K562 treated with DMSO at 1 percent for 24 hours (cell line): ENCODE measurements around the gene S100A5. TPM values are rescaled to one million over a fixed set of nuclear protein-coding genes. Genes with fewer than 3 reads are reported as not detected.

Experiments used
- total RNA-seq: library from RNA; unstranded; fragments of 300-600 nt; gene quantifications from 2 replicates; pipeline ENCODE4 v1.2.3, GENCODE V29; 2022; ENCODE audit warnings: low read depth; ENCODE audit not compliant: insufficient read depth

Gene S100A5, protein sequence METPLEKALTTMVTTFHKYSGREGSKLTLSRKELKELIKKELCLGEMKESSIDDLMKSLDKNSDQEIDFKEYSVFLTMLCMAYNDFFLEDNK
- total RNA-seq = not detected in 2 replicates

GRCh38 chr1:153540394-153541361, at the start of gene S100A5:
Gene S100A5 (minus strand): TSS chr1:153540934. CDS start chr1:153540191, 743 bp downstream.

GRCh38 chr1:153565529-153566374, 25.0 kb upstream of the S100A5 start, which contains the start of gene S100A2:
Gene S100A2 (minus strand): TSS chr1:153565844. CDS start chr1:153563877, 1,967 bp downstream.

GRCh38 chr1:153548722-153549688, 8.3 kb upstream of the S100A5 start, which contains the start of gene S100A3:
Gene S100A3 (minus strand): TSS chr1:153549258. CDS start chr1:153548485, 773 bp downstream.

DNA sequence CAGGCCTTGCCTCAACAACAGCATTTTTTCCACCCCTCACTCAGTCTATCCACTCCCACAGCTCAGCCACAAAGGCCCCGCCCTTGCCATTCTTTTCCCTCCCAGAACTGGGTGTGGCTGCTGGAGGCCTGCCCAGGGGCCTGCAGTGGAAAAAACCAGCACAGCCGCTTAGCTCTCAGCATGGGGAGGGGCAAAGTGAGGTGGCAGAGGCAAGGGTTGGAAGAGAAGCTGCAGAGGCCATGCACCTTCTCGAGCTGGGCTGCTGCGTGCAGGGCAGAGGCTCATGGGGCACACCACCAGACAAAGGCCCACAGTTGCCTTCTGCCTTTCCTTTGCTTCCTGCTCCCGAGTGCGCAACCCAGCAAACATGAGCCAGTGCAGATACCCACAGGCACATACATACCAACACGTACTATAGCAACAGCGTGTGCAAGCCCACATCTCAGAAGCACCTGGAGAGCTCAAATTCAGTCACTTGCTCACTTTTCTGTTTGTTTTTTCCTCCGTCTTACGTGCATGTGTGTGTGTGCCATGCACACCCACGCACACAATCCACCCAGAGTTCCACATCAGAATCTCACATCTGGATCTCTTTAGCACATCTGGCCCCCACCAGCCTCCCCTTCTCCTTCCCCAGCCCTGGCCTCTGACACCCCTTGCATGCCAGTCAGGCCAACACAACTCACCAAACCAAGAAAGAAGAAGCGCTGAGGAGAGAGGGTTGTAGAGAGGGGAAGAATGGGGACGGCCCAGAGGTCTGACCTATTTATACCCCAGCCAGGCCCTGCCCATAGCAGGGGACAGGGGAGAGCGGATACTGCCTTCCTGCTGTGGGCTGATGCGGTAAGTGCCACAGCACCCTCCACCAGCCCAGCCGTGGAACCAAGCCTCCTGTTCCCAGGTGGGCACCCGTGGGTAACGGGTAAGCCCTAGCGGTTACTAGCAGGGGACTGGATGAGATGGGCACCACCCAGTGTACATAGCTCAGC, 4.6 kb upstream of the S100A5 start, which contains the start of gene S100A4:
Gene S100A4 (minus strand): TSS at position 740 of the 989 bp plus-strand sequence. CDS start 1,012 bp downstream, outside the sequence.

GRCh38 chr1:153535242-153536011, 5.3 kb downstream of the S100A5 start, which contains the start of gene S100A6:
Gene S100A6 (minus strand): TSS chr1:153535991. CDS start chr1:153535339, 652 bp downstream.

Other genes starting within 250 kb of the S100A5 start
- gene PGLYRP3, start 228.0 kb downstream of the S100A5 start, total RNA-seq = 0.53 and 1.1 TPM in 2 replicates
- gene PGLYRP4, start 192.1 kb downstream of the S100A5 start, total RNA-seq = 10.7 and 11.8 TPM in 2 replicates
- not detected in 2 replicates for gene S100A9, start 183.1 kb downstream of the S100A5 start, total RNA-seq
- not detected in 2 replicates for gene S100A12, start 165.3 kb downstream of the S100A5 start, total RNA-seq
- gene S100A8, start 149.9 kb downstream of the S100A5 start, total RNA-seq = not detected in 2 replicates
- 0.09 TPM in 1 of 2 replicates, not detected in the other for gene S100A7A, start 124.4 kb downstream of the S100A5 start, total RNA-seq
- gene S100A7, start 80.3 kb downstream of the S100A5 start, total RNA-seq = not detected in 2 replicates
- 14.1 and 19.7 TPM in 2 replicates for gene S100A6, start 4.9 kb downstream of the S100A5 start, total RNA-seq
- 5.4 and 6.5 TPM in 2 replicates for gene S100A4, start 4.9 kb upstream of the S100A5 start, total RNA-seq
- 0.44 TPM in 1 of 2 replicates, not detected in the other for gene S100A3, start 8.3 kb upstream of the S100A5 start, total RNA-seq
- gene S100A2, start 24.9 kb upstream of the S100A5 start, total RNA-seq = not detected in 2 replicates
- gene S100A16, start 72.2 kb upstream of the S100A5 start, total RNA-seq = 5.0 and 5.5 TPM in 2 replicates
- 1.3 TPM in 1 of 2 replicates, not detected in the other for gene S100A14, start 75.4 kb upstream of the S100A5 start, total RNA-seq
- gene S100A13, start 86.6 kb upstream of the S100A5 start, total RNA-seq = 195 and 202 TPM in 2 replicates
- 31.8 and 34.2 TPM in 2 replicates for gene S100A1, start 87.5 kb upstream of the S100A5 start, total RNA-seq
- 56.0 and 57.4 TPM in 2 replicates for gene CHTOP, start 93.1 kb upstream of the S100A5 start, total RNA-seq
- gene SNAPIN, start 117.8 kb upstream of the S100A5 start, total RNA-seq = 49.3 and 51.6 TPM in 2 replicates
- gene ILF2, start 130.1 kb upstream of the S100A5 start, total RNA-seq = 237 and 240 TPM in 2 replicates
- gene NPR1, start 137.8 kb upstream of the S100A5 start, total RNA-seq = not detected in 2 replicates
- gene INTS3, start 187.1 kb upstream of the S100A5 start, total RNA-seq = 28.2 and 29.5 TPM in 2 replicates
- gene SLC27A3, start 234.5 kb upstream of the S100A5 start, total RNA-seq = 9.0 and 9.3 TPM in 2 replicates